GM23338 (cell line): ENCODE data around the gene FANCF. TPM values are rescaled to one million over a fixed set of nuclear protein-coding genes. Genes with fewer than 3 reads are reported as not detected.

ENCODE experiments used
- polyA plus RNA-seq: library from polyadenylated mRNA; unstranded; fragments of >200 nt; fragmentation: Nextera tagmentation; extraction: Ambion mirVana; gene quantifications from 2 replicates; pipeline ENCODE4 v1.2.1, GENCODE V29; 2016
- total RNA-seq: library from RNA; depleted of rRNA; stranded (reverse); fragments of >200 nt; shearing (Covaris generic); gene quantifications from 2 replicates; pipeline ENCODE4 v1.2.3, GENCODE V29; 2014; rRNA removed

Gene FANCF
- total and polyA plus RNA-seq, 2 experiments from 2014 or later: 17.0 to 31.8 TPM

Other genes starting within 250 kb of the FANCF start
- 5.0 and 6.7 TPM in 2 replicates for gene GAS2, start 40.8 kb upstream of the FANCF start, total RNA-seq
- gene GAS2, start 40.8 kb upstream of the FANCF start, polyA plus RNA-seq: 1.4 and 2.6 TPM in 2 replicates
- 4.1 and 5.4 TPM in 2 replicates for gene SVIP, start 204.0 kb upstream of the FANCF start, total RNA-seq
- gene SVIP, start 204.0 kb upstream of the FANCF start, polyA plus RNA-seq: 13.5 and 15.5 TPM in 2 replicates
- not detected in 2 replicates for gene CCDC179, start 234.7 kb upstream of the FANCF start, total RNA-seq
- gene CCDC179, start 234.7 kb upstream of the FANCF start, polyA plus RNA-seq: not detected in 2 replicates